Measurements from ENCODE around the gene LOC128125822.
"Not testable (repeated sequence)": the region's sequence is repeated elsewhere in the genome, so short reads cannot be mapped to it uniquely, and the experiment has no call there.

LOC128125822 gene

GRCh38 chr6:63572044-63572746 lies at the start of gene LOC128125822, which contains the start of gene PTP4A1 (continued):
- TF ChIP-seq MTA2 (IDR thresholded peaks at IDR 0.05; ENCODE audit: low read depth) (peak; percentile 65; the same call in 1 of the 2 replicates), YY1 (IDR thresholded peaks at IDR 0.05; ENCODE audit: low read depth, low read length) (peak; percentile 54; the same call in 1 of the 2 replicates)

- H3K36me3 ChIP-seq (ENCODE audit: control insufficient read depth in 2 of 2, insufficient read depth in 2 of 2, low read length in 1 of 2); in situ Hi-C loops (cut with MboI); H3K27me3 ChIP-seq (replicated peaks in 1 of 2; ENCODE audit: control insufficient read depth in 2 of 2, insufficient read depth in 2 of 2, low read length in 1 of 2); FAIRE-seq; H3K9ac ChIP-seq (ENCODE audit: control insufficient read depth, insufficient read depth, low read length); H3K9me3 ChIP-seq (replicated peaks; ENCODE audit: control insufficient read depth, insufficient read depth, low read length); ATAC-seq; H3K27ac ChIP-seq (ENCODE audit: control insufficient read depth, insufficient read depth); DNase-seq (ENCODE audit: low read depth, low spot score); H3K79me2 ChIP-seq (ENCODE audit: control insufficient read depth, insufficient read depth, low read length); BruUV-seq (replicated peaks); H4K20me1 ChIP-seq (ENCODE audit: control insufficient read depth, insufficient read depth); H3K4me3 ChIP-seq; intact Hi-C loops (cut with micrococcal nuclease; ENCODE audit: unreplicated experiment); H2AFZ ChIP-seq (ENCODE audit: control insufficient read depth, low read depth, low read length); H3K4me2 ChIP-seq (ENCODE audit: control insufficient read depth, insufficient read depth): not testable (repeated sequence)
- WGBS (ENCODE audit: insufficient coverage, insufficient replicate concordance, low lambda C conversion rate, missing lambda C conversion rate): 79% methylated on average over 7 of the region's 7 CpGs
- TF ChIP-seq BHLHE40 (IDR thresholded peaks at IDR 0.05; ENCODE audit: borderline replicate concordance in 1 of 2, low read depth in 2 of 2, low read length in 1 of 2): 0 out of 4 replicates have a peak, but pooled peaks of 1 of the 2 experiments have one; percentile 25
- CTCF ChIA-PET: interaction anchor here (0.5 to 2.7 kb wide), 5 partner anchors 14 to 170 kb away, joined by 3 to 11 read pairs (median 3); no protein-coding TSS in a partner anchor
- POLR2A ChIA-PET: interaction anchor here (0.7 to 1.9 kb wide), 6 partner anchors 9 to 51 kb away, joined by 3 to 4 read pairs (median 3); no protein-coding TSS in a partner anchor
- peaks cover 36% of the 10 kb centered on the region for H3K4me1 ChIP-seq (ENCODE audit: control insufficient read depth, insufficient read depth, low read length)
- SMC1A ChIA-PET (ENCODE audit: uncharacterized antibody, unreplicated experiment): interaction anchor here (0.5 to 8.3 kb wide), 13 partner anchors 10 to 170 kb away, joined by 3 to 96 read pairs (median 5); no protein-coding TSS in a partner anchor
- RAD21 ChIA-PET (ENCODE audit: unreplicated experiment): interaction anchor here (1.3 to 1.9 kb wide), 2 partner anchors 54 to 170 kb away, joined by 3 to 7 read pairs; no protein-coding TSS in a partner anchor
These were observed 49.4 kb upstream of the LOC128125822 start for GRCh38 chr6:63522911-63523287.

Measured in GM12878 (cell line).